GM18868 (cell line): ENCODE measurements around the gene ITGA8.
"Not testable (repeated sequence)": the region's sequence is repeated elsewhere in the genome, so short reads cannot be mapped to it uniquely, and the experiment has no call there.

Experiments used
- ATAC-seq: cut with Tn5 transposase; IDR thresholded peaks from one replicate; pipeline ENCODE4 v1.9.1; 2021; ENCODE audit warnings: mild to moderate bottlenecking, moderate library complexity; ENCODE audit not compliant: unreplicated experiment

ITGA8 gene

DNA sequence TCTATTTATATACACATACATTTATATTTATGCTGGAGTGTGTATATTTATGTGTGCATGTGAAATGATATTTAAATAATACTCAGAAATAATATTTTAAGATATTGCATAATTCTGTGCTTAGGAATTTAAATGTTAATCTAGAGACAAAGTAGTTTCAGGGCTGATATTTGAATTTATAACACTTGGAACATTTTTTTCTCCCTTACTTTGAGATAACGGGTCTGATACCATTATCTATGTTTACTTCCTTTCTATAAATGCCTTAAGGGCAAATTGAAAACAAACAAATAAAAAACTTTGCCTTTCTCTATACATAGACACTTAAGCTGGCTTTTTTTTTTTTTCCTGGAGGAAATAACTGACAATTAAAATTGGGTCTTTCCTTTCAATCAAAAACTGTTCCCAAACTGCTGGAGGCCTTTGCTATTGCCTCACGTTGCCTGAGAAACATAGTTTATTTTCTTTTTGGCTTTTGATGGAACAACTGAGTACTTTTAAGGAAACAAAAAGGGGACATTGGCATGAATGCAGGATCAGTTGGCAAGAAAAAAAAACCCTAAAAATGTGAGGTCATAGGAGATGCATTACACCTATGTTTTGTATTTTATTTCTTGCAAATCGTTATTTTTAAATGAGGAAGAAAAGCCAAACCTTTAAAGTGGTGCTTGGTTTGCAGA lies 98.7 kb downstream of the ITGA8 start:
- no peak for ATAC-seq

GRCh38 chr10:15620337-15620736 lies 99.4 kb downstream of the ITGA8 start:
- ATAC-seq, result no peak

DNA sequence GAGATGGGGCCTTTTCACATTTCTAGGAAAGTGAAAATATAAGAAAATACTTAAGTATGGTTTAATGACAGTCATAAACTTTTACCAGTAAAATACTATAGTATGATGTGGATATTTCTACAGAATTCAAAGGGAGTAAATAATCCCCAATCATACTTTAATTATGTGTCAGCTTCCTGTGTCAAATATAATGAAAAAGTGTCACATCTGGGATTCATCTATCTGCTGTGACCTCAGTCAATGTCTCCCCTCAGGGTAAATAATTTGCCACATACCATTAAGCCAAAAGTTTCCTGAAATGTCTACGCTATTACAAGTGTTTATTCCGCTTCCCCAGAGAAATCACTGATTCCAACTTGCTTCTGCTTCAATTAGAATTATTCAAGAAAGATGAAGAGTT lies 110.5 kb downstream of the ITGA8 start:
- ATAC-seq, result no peak

DNA sequence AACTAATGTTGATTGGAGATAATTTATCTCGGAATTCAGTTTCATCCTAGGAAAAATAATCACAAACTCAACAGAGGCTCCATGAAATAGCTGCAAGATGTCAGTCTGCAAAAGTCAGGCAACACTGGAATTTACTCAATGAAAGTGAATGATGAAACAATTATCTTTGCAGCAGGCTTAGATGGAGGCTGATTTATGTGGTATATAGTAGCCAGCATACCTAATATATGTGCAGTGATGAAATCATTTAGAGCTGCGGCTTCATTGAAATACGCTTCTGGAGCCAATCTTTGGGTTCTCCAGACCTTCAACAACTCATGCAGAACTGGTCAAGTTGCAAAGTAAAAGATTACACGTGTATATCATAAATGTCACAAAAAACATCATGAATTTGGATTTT lies 113.3 kb downstream of the ITGA8 start:
- ATAC-seq, result no peak

DNA sequence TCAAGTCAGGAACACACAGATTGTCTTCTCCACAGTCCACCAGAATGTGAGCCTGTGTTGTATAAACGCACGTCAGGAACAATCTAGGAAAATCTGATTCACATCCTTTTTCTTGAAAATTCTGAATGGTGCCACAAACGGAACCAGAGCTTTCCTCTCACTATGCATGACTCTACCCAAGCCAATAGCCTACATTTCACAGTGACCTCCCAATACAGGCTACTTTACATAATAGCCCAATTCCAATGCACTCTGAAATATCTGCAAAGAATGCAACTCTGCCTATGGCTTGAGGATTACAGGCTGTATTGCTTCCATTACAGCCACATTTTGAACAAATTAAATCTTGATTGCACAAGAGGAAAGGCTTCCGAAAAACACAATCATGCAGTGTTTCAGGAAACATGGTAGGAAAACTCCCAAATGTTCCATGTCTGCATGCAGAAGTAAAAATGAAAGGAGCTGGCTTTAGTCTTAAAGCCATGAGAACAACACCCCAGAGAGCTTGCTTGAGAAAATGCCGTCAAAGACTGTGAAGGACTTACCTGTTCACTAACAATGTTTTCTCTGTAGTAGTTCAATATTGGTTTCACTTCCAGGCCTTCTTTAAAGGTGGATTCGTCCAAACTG lies 113.9 kb downstream of the ITGA8 start:
- ATAC-seq, result no peak

GRCh38 chr10:15603446-15604011 lies 116.2 kb downstream of the ITGA8 start:
- ATAC-seq, result no peak

- no peak for ATAC-seq
Measured at GRCh38 chr10:15601819-15602218, 117.9 kb downstream of the ITGA8 start.

DNA sequence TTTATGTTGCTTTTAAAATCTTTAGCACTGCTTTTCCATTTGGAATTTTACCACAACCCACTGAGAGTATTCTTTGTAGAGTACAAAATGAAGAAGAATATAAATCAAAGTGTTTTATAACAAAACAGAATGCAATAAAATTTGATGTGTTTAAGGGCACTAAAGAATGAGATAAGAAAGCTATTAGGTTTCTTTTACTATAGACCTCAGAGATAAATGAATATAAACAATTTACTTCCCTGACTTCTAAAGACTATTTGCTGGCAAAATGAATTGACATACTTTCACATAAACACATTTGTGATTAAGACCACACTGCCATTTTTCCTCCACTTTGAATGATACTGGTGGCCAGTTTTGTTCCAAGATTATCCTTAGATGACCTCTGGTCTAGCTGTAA lies 124.5 kb downstream of the ITGA8 start:
- ATAC-seq, result no peak

GRCh38 chr10:15591937-15592336 lies 127.8 kb downstream of the ITGA8 start:
- no peak for ATAC-seq

GRCh38 chr10:15591431-15591830 lies 128.3 kb downstream of the ITGA8 start:
- no peak for ATAC-seq

- ATAC-seq, result no peak
Measured at GRCh38 chr10:15588635-15589508, 130.8 kb downstream of the ITGA8 start.

- no peak for ATAC-seq
Measured at GRCh38 chr10:15588151-15588550, 131.6 kb downstream of the ITGA8 start.

DNA sequence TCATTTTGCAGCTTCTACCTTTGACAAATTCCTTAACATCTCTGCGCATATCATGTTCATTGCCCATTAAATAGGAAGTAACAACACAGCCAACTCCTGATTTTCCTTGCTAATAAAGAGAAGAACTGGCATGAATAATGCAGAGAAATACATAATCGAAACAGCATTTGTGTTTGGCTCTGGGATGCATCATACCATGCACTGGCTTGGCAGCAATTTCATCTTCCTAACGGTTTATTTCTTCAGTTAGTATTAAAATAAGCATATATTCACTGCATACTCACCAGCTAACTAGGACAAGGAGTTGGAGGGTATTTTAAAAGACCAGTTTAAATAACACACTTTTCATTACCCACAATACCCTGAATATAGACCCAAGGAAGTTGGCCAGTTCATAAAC lies 132.5 kb downstream of the ITGA8 start:
- no peak for ATAC-seq

GRCh38 chr10:15585303-15585715 lies 134.4 kb downstream of the ITGA8 start:
- ATAC-seq, result peak; percentile 96

DNA sequence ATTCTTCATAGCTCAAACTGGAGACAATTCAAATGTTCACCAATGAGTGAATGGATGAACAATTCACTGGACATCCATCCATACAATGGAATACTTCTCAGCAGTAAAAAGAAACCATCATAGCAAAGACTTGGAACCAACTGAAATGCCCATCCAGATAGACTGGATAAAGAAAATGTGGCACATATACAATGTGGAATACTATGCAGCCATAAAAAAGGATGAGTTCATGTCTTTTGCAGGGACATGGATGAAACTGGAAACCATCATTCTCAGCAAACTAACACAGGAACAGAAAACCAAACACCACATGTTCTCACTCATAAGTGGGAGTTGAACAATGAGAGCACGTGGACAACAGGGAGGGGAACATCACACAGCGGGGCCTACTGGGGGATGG lies 136.8 kb downstream of the ITGA8 start:
- not testable (repeated sequence) for ATAC-seq

DNA sequence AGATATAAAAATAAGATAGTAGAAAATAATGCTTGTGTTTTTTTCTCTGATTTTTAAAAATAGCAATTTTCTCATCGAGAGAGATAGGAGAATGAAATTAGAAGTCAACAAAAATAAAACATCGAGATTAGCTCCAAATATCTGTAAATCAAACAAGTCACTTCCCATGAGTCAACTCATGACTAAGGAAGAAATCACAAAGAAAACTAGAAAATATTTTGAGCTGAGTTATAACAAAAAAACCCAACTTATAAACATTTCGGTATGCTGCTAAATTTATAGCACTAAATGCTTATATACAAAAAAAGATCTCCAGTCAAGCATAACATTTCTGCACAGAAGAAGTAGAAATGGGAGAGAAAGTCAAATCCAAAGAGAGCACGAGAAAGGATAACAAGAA lies 140.1 kb downstream of the ITGA8 start:
- ATAC-seq, result no peak

- no peak for ATAC-seq
Measured at GRCh38 chr10:15572531-15573045, 147.1 kb downstream of the ITGA8 start.

DNA sequence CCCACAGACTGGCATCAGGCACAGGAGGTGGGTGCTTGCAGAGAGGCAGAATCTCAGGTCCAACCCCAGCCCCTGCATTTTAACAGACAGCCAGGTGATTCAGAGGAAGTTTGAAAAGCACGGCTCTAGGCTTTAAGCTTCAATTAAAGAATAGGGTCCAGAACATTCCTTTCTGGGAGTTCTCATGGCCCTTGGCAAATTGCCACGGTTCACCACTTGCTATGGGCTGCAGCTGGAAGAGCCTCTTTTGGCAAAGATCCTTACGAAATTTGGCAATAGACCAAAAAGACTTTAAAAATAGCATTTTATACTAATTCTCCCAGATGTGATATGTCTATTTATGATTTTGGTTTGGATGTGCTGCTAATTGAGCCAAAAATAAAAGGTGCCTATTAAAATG lies 148.1 kb downstream of the ITGA8 start:
- no peak for ATAC-seq

GRCh38 chr10:15570738-15571339 lies 148.9 kb downstream of the ITGA8 start:
- no peak for ATAC-seq

GRCh38 chr10:15567952-15568351 lies 151.8 kb downstream of the ITGA8 start:
- no peak for ATAC-seq

- ATAC-seq, result no peak
Measured at GRCh38 chr10:15563246-15563645, 156.5 kb downstream of the ITGA8 start.
